ENCODE results near the gene REELD1. TPM values are rescaled to one million over a fixed set of nuclear protein-coding genes. Genes with fewer than 3 reads are reported as not detected.

Gene REELD1
- total RNA-seq, 1 experiment from 2014 or later = not detected

GRCh38 chr4:146235654-146236177 is 21.4 kb downstream of the REELD1 start:
- Histone ChIP-seq H3K14ac (ENCODE audit: insufficient read depth, low read length) (no peak overlapping the region), H4K20me1 (ENCODE audit: control insufficient read depth, insufficient read depth, insufficient read length) (no peaks in the 10 kb centered on the region), H3K79me2 (ENCODE audit: insufficient read depth, low read length) (no peaks in the 10 kb centered on the region), H2BK5ac (ENCODE audit: insufficient read length, low read length) (no peak overlapping the region), H3K23me2 (ENCODE audit: insufficient read length, low read depth, low read length, poor library complexity, severe bottlenecking) (no peaks in the 10 kb centered on the region), H2BK15ac (ENCODE audit: low read depth, low read length) (no peak overlapping the region), H3K18ac (ENCODE audit: insufficient read length, low read depth, low read length) (no peak overlapping the region), H3K56ac (ENCODE audit: insufficient read length, low read depth, low read length) (no peak overlapping the region), H2AK5ac (ENCODE audit: insufficient read length, low read length) (no peak overlapping the region), H4K91ac (ENCODE audit: insufficient read length, low read depth, low read length) (no peak overlapping the region), H4K8ac (replicated peaks; ENCODE audit: insufficient read length, low read depth, low read length) (no peak overlapping the region), H3K9me3 (ENCODE audit: control insufficient read depth, low read depth, low read length) (no peaks in the 10 kb centered on the region), H4K5ac (ENCODE audit: insufficient read length, low read depth, low read length) (no peak overlapping the region), H2BK12ac (ENCODE audit: insufficient read length, low read depth, low read length) (no peak overlapping the region), H3K23ac (ENCODE audit: insufficient read length, low read depth, low read length) (no peak overlapping the region), H3T11ph (ENCODE audit: low read length) (no peak overlapping the region), H2AFZ (ENCODE audit: low read length) (no peak overlapping the region), H3K4me2 (ENCODE audit: insufficient read depth, insufficient read length, low read length) (no peak overlapping the region), H3K27ac (ENCODE audit: insufficient read length, low read depth, low read length) (no peak overlapping the region), H3K9ac (ENCODE audit: extremely low read depth, insufficient read length, low read length) (no peak overlapping the region), H3K4me1 (ENCODE audit: insufficient read depth, low read length) (no peaks in the 10 kb centered on the region; the same call in 1 of the 2 replicates), H2BK20ac (ENCODE audit: low read depth, low read length, poor library complexity, severe bottlenecking) (no peak overlapping the region), H3K79me1 (ENCODE audit: insufficient read depth, low read depth, low read length, poor library complexity, severe bottlenecking) (no peaks in the 10 kb centered on the region), H3K4ac (ENCODE audit: low read depth, low read length) (no peak overlapping the region), H2BK120ac (ENCODE audit: low read depth, low read length, poor library complexity, severe bottlenecking) (no peak overlapping the region), H3K27me3 (ENCODE audit: insufficient read depth, low read length) (no peaks in the 10 kb centered on the region)
- Mint-ChIP-seq H3K4me1 (peaks cover 5 to 6% of the 10 kb centered on the region in 2 experiments), H3K36me3 (ENCODE audit: insufficient read depth in 1 of 3, low read depth in 3 of 3) (no peaks in the 10 kb centered on the region; a peak in 1 of 7 replicates), H3K27ac (peak overlapping the region in 1 of 3 experiments; percentile 52; a peak in 1 of 7 replicates), H3K27me3 (ENCODE audit: low read depth) (no peaks in the 10 kb centered on the region), H3K4me3 (no peak overlapping the region), H3K9me3 (no peaks in the 10 kb centered on the region)
- no peak for DNase-seq
- WGBS (ENCODE audit: extremely low coverage, insufficient read length, low lambda C conversion rate) = no CpG with 5 or more reads among the region's 8 CpGs
- no peak for TF ChIP-seq CTCF (conservative IDR thresholded peaks at IDR 0.05)

All from H9 (cell line).